A172 (cell line): ENCODE measurements around the gene SH3BGR. TPM values are rescaled to one million over a fixed set of nuclear protein-coding genes. Genes with fewer than 3 reads are reported as not detected.
A peak's percentile ranks its signal among the peaks of the same experiment; 100 is the strongest.

Experiments used
- DNase-seq: peaks from one replicate; pipeline ENCODE4 v3.0.0-alpha.2; 2015; ENCODE audit warnings: low spot score
- total RNA-seq: library from RNA; depleted of rRNA; stranded (reverse); fragments of >200 nt; shearing (Covaris generic); gene quantifications from 2 replicates; pipeline ENCODE4 v1.2.3, GENCODE V29; 2014

Gene SH3BGR
- total RNA-seq, 1 experiment from 2014 or later: 5.8 TPM

DNA sequence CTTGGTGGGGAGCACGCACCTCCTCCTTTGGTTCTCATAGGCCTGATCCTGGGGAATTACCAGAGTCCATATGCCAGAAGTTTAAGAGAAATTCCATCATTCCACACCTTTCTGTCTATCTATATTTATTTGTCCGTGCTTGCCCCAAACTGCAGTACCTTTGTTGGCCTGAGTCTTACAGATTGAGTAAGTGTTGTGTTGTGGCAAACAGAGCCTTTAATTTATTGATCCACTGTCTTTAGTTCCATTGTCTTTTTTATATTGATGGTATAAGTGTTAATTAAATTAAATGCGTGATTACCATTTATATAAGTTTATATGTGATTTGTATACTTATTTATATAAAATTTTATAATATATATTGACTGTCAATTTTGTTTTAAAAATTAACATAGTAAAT is 4.9 kb downstream of the SH3BGR start:
- no peak for DNase-seq

- DNase-seq: no peak
These were observed 9.6 kb downstream of the SH3BGR start for GRCh38 chr21:39461419-39461818.

DNA sequence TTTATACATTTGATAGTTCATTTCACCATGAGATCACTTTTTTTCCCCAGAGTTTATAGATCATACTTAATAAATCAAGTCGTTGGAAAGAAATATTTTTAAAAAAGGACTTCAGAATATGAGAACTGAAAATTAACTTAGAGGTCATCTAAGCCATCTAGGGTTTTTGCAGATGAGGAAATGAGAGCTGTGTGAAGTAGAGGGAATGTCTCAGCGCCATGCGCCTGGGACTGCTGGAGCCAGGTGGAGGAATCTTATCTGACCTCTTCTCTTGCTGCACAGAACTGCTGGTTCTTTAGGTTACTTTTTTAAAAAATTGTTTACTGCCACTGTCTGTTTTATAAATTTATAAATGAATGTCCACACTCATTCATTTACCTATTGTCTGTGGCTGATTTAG is 11.5 kb downstream of the SH3BGR start:
- no peak for DNase-seq

DNA sequence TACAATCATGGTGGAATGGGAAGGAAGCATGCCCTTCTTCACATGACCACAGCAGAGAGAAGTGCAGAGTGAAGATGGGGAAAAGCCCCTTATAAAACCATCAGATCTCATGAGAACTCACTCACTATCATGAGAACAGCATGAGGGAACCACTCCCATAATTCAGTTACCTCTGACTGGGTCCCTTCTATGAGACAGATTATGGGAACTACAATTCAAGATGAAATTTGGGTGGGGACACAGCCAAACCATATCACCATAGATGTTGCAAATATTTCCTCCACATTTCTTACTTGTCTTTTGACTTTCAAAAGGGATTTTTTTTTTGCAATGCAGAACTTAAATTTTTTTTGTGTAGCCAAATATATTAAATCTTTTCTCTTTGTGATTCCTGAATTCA is 14.8 kb downstream of the SH3BGR start:
- DNase-seq: no peak

GRCh38 chr21:39467746-39468145 is 16.0 kb downstream of the SH3BGR start:
- no peak for DNase-seq

DNA sequence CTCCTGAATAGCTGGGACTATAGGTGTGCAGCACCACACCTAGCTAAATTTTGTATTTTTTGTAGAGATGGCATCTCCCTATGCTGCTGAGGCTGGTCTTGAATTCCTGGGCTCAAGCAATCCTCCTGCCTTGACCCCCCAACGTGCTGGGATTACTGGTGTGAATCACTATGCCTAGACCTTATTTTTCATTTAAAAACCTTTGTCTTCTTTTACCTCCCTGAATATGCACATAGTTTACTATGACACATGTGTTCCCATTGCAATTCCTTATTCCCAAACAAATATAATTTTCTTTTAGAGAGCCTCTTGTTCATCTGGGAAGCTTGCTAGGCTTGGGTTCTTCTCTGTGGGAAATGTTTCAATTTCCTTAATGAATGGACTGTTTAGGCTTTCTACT is 16.8 kb downstream of the SH3BGR start:
- DNase-seq: no peak

DNA sequence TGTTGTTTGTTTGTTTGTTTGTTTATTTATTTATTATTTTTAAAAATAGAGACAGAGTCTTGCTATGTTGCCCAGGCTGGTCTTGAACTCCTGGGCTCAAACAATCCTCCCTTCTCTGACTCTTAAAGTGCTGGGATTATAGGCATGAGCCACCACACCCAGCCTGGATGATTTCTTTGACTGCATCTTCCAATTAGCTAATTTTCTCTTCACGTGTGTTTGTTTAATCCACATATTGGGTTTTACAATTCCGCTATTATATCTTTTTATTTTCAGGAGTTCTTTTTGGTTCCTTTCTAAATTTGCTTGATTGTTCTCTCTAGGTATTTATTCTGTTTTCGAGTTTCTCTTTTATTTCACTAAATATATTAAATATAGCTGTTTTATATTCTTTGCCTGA is 19.8 kb downstream of the SH3BGR start:
- DNase-seq: no peak

GRCh38 chr21:39472786-39473185 is 21.0 kb downstream of the SH3BGR start:
- DNase-seq: no peak

- DNase-seq: no peak
These were observed 22.8 kb downstream of the SH3BGR start for GRCh38 chr21:39474611-39475010.

GRCh38 chr21:39479164-39479813 is 27.5 kb downstream of the SH3BGR start:
- no peak for DNase-seq

DNA sequence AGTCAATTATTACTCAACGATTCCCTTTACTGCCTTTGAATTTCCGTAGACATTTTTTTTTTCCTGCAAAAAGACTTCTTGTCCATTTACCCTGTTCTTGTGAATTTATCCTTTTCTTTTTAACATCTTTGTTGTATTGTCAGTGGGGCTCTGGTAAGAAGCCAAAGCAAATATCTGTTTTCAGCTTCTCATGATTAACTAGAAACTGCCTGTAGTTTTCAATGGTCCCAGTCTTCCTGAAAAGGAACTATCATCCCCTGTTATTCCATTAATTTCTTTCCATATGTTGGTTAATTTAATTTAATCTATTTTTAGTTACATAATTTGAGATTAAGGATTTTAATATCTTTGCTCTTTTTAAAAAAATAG is 28.0 kb downstream of the SH3BGR start:
- DNase-seq: no peak

- no peak for DNase-seq
These were observed 28.5 kb downstream of the SH3BGR start for GRCh38 chr21:39480271-39480670.

GRCh38 chr21:39481886-39482285 is 30.1 kb downstream of the SH3BGR start:
- DNase-seq: no peak

DNA sequence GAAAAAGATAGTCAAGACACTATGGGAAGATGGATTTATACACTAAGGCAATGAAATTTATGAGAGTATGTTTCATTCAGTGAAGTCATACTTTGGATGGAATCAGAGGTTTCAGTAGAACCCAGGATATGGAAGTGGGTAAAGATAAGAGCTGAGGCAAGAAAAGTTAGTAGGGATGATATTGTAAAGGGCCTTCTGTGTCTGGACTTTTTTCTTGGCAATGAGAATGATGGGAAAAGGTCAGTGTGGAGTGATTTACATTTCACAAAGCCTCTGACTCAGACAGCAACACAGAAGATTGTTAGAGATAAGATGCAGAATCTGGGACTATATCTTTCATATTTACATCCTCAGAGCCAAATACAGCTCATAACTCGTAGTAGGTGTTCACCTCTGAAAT is 32.1 kb downstream of the SH3BGR start:
- peak; percentile 79 for DNase-seq

DNA sequence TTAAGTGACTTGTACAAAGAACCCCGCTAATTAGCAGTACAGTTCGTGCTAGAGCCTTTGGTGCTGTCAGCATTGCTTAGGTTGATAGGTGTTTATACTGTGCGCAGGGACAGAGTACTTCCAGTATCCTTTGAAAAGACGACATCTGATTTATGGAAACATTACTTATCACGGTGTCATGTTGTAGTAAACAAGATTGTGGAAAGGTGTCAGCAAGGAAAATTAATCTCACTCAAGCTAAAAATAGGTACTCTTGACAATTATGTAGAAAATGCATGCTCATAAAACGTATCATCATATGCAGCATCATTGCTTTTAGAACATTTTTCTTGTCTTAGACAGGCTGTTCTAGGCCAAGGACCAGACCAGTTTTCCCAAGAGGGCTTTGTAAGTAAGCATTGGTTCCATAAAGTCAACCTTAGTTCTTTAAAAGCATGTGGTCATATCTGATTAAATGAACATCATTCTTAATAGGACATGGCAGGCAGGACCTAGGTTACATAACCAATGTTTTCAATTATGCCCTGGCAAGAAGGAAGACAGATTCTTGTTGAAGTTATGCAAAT is 33.0 kb downstream of the SH3BGR start:
- DNase-seq: peak; percentile 10

DNA sequence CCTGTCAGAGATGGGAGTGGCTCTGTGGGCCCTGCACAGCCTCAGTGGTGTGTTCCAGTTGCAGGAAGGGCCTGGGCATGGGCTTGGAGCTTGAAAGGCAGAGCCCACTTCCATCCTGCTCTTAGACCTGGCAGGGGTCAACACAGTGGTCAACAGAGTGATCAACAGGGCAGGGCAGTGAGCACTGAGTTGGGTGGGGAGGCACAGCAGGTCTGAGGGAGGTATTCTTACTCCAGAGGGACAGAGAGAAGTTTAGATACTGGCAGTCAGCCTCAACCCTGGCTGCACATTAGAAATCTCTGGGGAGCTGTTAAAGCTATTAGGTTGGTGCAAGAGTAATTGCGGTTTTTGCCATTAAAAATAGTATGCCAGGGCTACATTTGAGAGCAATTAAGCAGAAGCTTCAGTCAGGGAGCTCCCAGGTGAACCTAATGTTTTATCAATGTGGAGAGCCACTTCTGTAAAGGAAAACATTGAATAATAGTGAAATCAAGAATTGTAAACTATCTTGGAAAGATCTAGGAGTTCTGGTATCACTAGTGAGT is 37.7 kb downstream of the SH3BGR start:
- DNase-seq: no peak

GRCh38 chr21:39499156-39499555 is 47.4 kb downstream of the SH3BGR start:
- no peak for DNase-seq

DNA sequence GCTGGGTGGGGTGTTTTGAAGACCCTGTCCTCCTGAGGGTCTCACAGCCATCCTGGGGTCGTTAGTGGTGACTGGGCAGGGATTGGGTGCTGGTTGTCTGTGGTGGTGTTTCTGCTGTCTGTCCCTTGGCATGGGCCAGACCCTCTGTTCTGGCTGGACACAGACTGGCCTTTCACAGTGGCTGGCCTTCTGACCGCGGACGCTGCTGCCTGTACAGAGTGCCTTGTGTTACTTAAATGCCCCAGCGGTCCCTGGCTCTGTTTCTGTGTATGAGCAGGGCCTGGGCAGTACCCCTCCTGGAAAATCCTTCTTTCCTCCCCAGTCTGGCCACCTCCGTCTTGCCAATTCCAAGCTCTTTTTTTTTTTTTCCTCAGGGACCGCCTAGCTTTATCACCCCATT is 50.9 kb downstream of the SH3BGR start:
- no peak for DNase-seq

GRCh38 chr21:39503123-39503762 is 51.5 kb downstream of the SH3BGR start:
- DNase-seq: no peak

DNA sequence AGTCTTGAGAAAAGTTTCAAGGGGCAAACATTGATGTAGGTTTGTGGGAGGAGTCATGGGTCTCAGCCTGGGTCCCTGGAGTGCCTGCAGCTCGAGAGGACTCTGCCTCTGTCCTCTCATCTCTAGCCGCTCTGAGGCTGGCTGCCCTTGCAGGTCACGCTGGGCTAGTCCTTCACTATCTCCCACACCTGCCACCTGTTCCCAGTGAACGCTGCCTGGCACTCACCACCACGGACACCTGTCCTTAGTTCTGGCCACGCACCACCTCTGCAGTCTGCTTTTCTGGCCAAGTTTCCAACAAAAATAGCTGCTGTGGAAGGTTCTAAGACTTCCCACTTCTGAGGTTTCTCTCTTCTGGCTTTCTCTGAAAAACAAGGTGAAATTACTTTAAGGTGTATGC is 52.5 kb downstream of the SH3BGR start:
- DNase-seq: no peak

- no peak for DNase-seq
These were observed 58.5 kb downstream of the SH3BGR start for GRCh38 chr21:39510240-39510639.

- DNase-seq: no peak
These were observed 59.3 kb downstream of the SH3BGR start for GRCh38 chr21:39511102-39511501.

DNA sequence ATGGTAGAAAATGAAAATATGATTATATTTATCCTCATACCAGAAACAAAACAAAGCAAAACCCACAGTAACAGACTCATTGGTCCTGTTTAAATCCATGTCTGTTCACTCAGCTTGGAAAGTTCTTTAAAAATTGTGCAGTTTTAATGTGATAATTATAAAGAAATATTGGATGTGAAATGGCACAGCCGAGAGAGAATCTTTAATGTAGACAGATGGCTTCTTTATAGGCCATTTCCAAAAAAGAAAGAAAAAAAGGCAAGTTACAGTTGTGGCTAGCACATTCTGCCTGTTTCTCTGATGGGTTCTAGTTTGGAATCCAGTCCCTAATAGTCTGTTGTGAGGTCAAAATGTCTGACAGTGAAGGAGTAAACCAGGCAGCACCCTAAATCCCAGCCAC is 62.0 kb downstream of the SH3BGR start:
- DNase-seq: no peak
